Ishikawa (cell line): ENCODE data around the gene SGMS1.

Experiments used
- TAF1 ChIP-seq: IDR thresholded peaks from 2 replicates; pipeline ENCODE4 v1.6.1; 2012; ENCODE audit warnings: low read depth, mild to moderate bottlenecking
- TEAD4 ChIP-seq: IDR thresholded peaks from 2 replicates; pipeline ENCODE4 v1.6.1; 2012

DNA sequence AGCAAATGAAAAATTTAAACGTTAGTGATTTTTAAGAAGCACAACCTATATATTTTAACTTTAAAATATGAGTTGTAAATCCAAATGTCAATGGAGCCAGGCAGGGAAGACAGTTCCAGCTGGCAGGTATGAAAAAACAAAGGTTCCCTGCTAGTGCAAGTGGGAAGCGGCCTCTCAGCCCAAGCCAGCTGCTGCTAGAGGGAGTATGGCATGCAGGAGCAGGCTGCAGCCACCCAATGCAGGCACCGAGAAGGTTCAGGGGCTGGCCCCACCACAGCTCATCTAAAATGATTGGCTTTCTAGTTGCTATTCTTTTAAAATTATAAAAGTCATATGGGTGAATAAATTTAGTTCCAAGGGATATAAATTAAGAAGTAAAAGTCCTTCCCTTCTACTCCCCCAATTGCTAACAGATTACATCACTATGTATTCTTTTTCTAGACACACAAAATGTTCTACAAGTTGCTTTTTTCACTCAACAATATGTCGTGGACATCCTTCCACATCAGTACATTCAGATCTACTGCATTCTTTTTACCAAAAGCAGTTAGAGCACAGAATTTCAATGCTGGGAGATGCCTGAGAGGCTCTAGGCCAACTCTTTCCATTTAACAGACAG lies 69.3 kb downstream of the SGMS1 start:
- TF ChIP-seq TAF1 (no peak), TEAD4 (no peak)
